Measurements from ENCODE around the gene PKIB. TPM values are rescaled to one million over a fixed set of nuclear protein-coding genes. Genes with fewer than 3 reads are reported as not detected.

PKIB gene
- polyA plus RNA-seq, 6 donors from 2014 or later = 0.53 to 0.68 TPM; not detected in 4

DNA sequence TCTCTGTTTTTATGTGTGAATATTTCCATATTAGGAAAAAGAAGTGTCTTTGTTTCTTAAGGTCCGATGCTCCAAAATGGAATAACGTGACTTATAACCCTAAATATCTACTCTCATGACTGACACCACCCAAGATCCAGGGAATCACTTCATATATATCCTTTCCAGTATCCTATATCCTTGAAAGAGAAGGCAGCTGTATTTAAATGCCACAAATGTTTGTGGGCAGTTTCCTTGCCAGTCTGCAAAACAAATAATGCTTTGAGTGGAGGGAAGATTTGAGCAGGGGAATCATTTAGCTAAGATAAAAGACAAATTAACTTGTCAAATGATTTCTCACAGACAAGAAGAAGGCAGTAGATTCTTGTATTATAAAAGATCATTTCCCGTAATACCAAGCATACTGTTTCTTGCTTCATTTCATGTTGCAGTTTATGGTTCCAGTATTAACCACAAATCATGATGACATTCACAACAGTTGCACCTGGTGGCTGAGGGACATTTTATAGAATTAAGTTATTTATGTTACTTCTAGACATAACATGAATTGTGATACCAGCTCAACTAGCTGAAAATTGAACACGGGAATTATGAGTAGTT lies 139.3 kb downstream of the PKIB start:
- H3K4me3 Mint-ChIP-seq = no peak overlapping the region
- H3K27me3 Mint-ChIP-seq = no peaks in the 10 kb centered on the region
- ATAC-seq (ENCODE audit: low read depth in 2 of 2) (no peak), DNase-seq (no peak)
- H3K27ac Mint-ChIP-seq = no peak overlapping the region
- H3K9me3 Mint-ChIP-seq = peaks cover 0 to 27% (median 6%) of the 10 kb centered on the region in 7 donors
- H3K4me1 Mint-ChIP-seq = peaks cover 4 to 22% (median 20%) of the 10 kb centered on the region in 3 donors
- no peaks in the 10 kb centered on the region for H3K36me3 Mint-ChIP-seq

DNA sequence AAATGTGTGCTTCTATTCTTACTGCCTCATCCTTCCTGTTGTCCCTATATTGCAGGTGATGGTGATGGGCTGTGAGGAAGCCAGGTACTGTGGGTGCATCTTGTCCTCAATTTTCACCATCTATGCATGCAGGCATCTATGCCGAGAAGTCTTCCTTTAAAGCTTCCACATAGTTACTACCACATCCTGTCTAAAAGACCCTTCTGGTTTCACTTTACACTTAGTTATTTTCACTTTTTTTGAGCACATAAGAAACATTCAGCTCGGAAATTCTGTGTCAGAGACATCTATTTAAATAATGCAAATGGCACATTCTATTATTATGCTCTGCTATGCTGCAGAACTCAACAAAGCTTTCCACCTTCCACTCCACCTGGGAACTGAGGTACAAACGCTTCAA lies 141.1 kb downstream of the PKIB start:
- ATAC-seq (ENCODE audit: low read depth in 2 of 2) (no peak), DNase-seq (no peak)
- H3K4me3 Mint-ChIP-seq = peak overlapping the region in 3 of 8 donors; percentile 23 to 64 (median 35)
- no peaks in the 10 kb centered on the region for H3K36me3 Mint-ChIP-seq
- H3K9me3 Mint-ChIP-seq = peaks cover 0 to 27% (median 6%) of the 10 kb centered on the region in 7 donors
- H3K27me3 Mint-ChIP-seq = no peaks in the 10 kb centered on the region
- H3K4me1 Mint-ChIP-seq = peaks cover 4 to 22% (median 20%) of the 10 kb centered on the region in 3 donors
- no peak overlapping the region for H3K27ac Mint-ChIP-seq

DNA sequence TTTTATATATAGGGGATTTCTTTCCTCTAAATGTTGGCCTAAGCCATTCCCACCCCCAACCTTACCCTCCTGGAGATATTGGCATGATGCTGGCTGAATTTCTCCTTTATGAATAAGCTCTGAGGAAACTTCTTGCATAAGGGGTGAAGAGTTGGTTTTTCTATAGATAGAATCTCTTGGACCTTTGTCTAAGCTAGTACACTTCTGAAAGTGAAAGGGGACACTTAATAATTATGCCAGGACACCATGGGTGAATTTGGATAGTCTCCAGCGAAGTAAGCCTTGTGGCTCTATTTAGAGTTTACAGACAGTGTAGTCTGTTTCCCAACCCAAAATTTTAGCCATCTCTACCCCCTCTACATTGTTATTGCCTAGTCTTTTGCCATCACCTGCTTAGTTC lies 142.3 kb downstream of the PKIB start:
- Mint-ChIP-seq H3K4me3 (no peak overlapping the region), H3K9me3 (peaks cover 0 to 23% (median 6%) of the 10 kb centered on the region in 7 donors), H3K4me1 (peaks cover 4 to 17% (median 17%) of the 10 kb centered on the region in 3 donors), H3K27me3 (no peaks in the 10 kb centered on the region), H3K27ac (peak overlapping the region in 1 of 6 donors; percentile 23), H3K36me3 (no peaks in the 10 kb centered on the region)
- ATAC-seq (ENCODE audit: low read depth in 2 of 2) = no peak
- no peak for DNase-seq

DNA sequence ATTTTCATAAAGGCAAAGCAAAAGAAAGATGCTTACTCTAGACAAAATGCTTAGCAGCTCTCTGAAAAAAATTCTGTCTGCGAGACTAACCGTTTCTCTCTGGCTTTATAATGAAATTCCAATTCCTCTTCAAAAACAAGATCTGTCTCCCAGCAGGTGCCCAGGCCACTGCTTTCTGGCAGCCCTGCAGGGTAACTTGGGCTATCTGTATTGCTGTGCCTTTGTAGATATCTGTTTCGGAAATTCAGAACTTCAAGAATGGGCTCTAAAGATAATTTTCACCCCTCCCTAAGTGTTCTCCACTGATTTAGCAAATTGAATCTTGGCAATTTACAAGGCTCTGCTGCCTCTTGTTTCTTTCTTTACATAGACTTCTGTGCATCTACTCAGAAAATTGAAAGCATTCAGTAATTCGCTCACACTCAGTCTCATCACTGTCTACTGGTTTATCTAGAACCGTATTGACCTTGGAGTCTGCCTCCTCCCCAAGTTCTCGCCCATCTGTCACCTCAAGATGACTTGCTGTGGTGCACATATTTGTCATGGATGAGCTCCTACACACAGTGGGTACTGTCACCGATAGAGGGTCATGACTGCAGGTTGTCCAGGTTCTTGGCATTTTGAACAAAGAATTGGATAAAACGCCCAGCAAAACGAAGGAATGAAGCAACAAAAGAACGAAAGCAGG lies 142.9 kb downstream of the PKIB start:
- ATAC-seq (ENCODE audit: low read depth in 2 of 2) (no peak), DNase-seq (no peak)
- Mint-ChIP-seq H3K4me1 (peaks cover 4 to 14% (median 10%) of the 10 kb centered on the region in 3 donors), H3K27ac (peak overlapping the region in 1 of 6 donors; percentile 43), H3K27me3 (no peaks in the 10 kb centered on the region), H3K36me3 (no peaks in the 10 kb centered on the region), H3K4me3 (no peak overlapping the region), H3K9me3 (peaks cover 0 to 16% (median 4%) of the 10 kb centered on the region in 7 donors)

DNA sequence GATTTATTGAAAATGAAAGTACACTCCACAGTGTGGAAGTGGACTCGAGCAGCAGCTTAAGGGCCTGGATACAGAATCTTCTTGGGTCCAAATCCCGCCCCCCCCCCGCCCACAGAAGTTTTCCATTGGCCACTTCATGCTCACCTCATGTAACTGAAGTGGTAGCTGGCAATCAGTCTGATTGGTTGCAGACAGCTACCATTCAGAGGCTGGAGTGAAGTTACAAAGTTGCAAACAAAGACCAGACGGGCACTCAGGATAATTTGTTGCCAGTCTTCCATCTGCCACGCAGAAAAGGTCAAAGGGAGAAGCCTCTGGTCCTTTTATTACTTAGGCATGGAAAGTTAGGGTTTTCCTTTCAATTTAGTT lies 143.5 kb downstream of the PKIB start:
- Mint-ChIP-seq H3K36me3 (no peaks in the 10 kb centered on the region), H3K9me3 (peaks cover 0 to 10% (median 2%) of the 10 kb centered on the region in 7 donors), H3K27ac (no peak overlapping the region), H3K4me3 (no peak overlapping the region), H3K27me3 (no peaks in the 10 kb centered on the region), H3K4me1 (peaks cover 4 to 14% (median 9%) of the 10 kb centered on the region in 3 donors)
- no peak for DNase-seq
- ATAC-seq (ENCODE audit: low read depth in 2 of 2) = no peak

DNA sequence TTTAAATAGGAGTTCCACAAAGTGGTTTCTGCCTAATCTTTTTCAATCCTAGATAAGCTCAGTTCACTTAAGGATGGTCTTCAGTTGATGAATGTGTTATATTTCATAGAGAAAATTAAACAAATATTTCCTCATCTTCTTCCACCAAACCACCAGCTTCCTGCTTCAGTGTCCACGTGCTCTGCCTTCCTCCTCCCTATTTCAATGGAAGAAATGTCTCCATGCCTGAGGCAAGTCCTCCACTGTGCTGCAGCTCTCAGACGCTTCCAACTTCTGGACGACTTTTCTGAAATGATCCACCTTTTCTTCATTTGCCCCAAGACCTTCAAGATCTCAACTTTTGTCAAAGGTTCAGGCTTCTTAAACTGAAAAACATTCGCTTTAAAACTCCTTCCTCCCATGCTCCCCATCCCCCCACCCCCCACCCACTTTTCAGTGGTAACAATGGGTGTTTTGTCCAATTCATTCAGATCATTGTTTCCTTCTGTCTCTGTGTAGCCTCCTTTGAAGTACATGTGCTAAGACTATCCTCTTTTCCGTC lies 144.1 kb downstream of the PKIB start:
- H3K27me3 Mint-ChIP-seq = no peaks in the 10 kb centered on the region
- peaks cover 4 to 14% (median 9%) of the 10 kb centered on the region in 3 donors for H3K4me1 Mint-ChIP-seq
- ATAC-seq (ENCODE audit: low read depth in 2 of 2) (no peak), DNase-seq (no peak)
- H3K4me3 Mint-ChIP-seq = no peak overlapping the region
- H3K27ac Mint-ChIP-seq = no peak overlapping the region
- H3K9me3 Mint-ChIP-seq = peaks cover 0 to 5% (median 0%) of the 10 kb centered on the region in 7 donors
- H3K36me3 Mint-ChIP-seq = no peaks in the 10 kb centered on the region

DNA sequence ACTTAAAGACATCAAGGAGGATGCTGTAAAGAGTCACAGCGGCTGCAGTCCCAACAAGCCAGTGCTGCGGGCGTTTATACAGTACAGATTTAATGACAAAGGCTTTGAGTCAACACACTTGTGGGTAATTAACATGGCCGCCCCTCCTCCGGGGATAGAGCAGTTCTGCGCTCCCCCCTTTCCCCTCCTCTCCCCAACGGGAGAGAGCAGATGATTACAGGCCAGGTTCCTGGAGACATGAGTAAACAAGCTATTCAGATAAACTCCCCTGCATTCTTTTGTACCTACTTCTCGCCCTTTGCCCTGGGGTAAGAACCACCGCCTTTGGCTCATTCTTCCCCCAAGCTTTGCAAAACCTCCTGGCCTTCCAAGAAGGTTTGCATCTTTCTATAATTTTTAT lies 145.7 kb downstream of the PKIB start:
- H3K27me3 Mint-ChIP-seq = no peaks in the 10 kb centered on the region
- H3K27ac Mint-ChIP-seq = no peak overlapping the region
- DNase-seq = no peak
- ATAC-seq (ENCODE audit: low read depth in 2 of 2) = no peak
- H3K9me3 Mint-ChIP-seq = peaks cover 0 to 4% (median 0%) of the 10 kb centered on the region in 7 donors
- peaks cover 4 to 14% (median 9%) of the 10 kb centered on the region in 3 donors for H3K4me1 Mint-ChIP-seq
- H3K4me3 Mint-ChIP-seq = no peak overlapping the region
- no peaks in the 10 kb centered on the region for H3K36me3 Mint-ChIP-seq

DNA sequence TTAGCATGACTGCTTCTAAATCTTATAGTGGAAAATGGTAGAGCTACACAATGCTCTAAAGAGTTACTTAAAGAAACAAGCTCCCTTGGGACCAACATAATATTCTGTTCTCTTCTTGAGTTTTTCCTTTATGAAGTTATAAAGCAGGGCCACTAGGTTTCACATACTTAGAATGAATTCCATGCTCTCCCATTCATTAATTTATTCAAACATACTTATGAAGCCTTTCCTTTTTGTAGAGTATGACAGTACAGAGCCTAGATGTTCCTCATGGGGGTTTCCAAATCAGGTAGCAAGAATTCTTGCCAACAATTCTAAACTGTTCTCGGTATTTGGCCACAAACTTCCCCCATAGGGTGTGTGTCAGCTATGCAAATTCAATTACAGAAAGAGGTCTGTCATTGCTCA lies 148.7 kb downstream of the PKIB start:
- no peaks in the 10 kb centered on the region for H3K27me3 Mint-ChIP-seq
- H3K9me3 Mint-ChIP-seq = peaks cover 0 to 4% (median 3%) of the 10 kb centered on the region in 7 donors
- H3K4me1 Mint-ChIP-seq = no peaks in the 10 kb centered on the region
- ATAC-seq (ENCODE audit: low read depth in 2 of 2) (peak; percentile 51 to 58), DNase-seq (no peak)
- H3K27ac Mint-ChIP-seq = no peak overlapping the region
- H3K4me3 Mint-ChIP-seq = no peak overlapping the region
- no peaks in the 10 kb centered on the region for H3K36me3 Mint-ChIP-seq

DNA sequence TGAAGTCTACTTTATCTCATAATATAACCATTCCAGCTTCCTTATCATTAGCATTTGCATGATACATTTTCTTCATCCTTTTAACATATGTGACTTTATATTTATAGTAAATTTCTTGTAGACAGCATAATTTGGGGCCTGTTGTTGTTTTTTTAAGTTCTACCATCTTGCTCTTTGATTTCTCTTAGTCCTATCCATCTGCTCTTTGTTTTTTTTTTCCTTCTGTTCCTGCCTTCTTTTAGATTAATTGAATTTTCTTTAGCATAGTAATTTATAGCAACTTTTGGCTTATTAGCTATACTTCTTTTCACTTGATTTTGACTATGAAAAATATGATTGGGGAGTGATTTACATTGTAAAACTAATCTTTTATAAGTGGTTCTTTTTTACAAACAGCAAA lies 150.1 kb downstream of the PKIB start:
- no peaks in the 10 kb centered on the region for H3K36me3 Mint-ChIP-seq
- no peak overlapping the region for H3K4me3 Mint-ChIP-seq
- ATAC-seq (ENCODE audit: low read depth in 2 of 2) = no peak
- no peak for DNase-seq
- H3K9me3 Mint-ChIP-seq = peaks cover 0 to 4% (median 3%) of the 10 kb centered on the region in 7 donors
- H3K4me1 Mint-ChIP-seq = no peaks in the 10 kb centered on the region
- no peak overlapping the region for H3K27ac Mint-ChIP-seq
- no peaks in the 10 kb centered on the region for H3K27me3 Mint-ChIP-seq

DNA sequence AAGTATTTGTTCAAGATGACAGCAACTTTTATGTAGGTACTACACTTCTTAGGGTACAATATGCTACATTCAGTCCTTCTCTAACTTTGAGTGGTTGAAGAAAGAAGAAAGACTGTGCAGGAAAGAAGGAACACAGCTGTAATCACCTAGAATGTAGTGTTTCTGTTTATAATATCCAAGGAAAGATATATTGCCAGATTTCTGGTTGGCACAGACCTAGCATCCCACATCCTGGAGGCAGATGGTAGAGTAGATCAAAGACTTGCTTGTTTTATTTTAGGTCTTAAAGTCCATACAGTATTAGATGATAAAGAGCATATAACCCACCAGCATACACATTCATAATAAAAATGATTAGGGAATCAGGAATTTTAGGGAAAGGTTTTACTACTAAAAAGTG lies 156.1 kb downstream of the PKIB start:
- no peaks in the 10 kb centered on the region for H3K36me3 Mint-ChIP-seq
- peaks cover 0 to 5% (median 0%) of the 10 kb centered on the region in 3 donors for H3K4me1 Mint-ChIP-seq
- no peak overlapping the region for H3K4me3 Mint-ChIP-seq
- H3K27ac Mint-ChIP-seq = no peak overlapping the region
- ATAC-seq (ENCODE audit: low read depth in 2 of 2) (no peak), DNase-seq (no peak)
- peaks cover 0 to 3% (median 3%) of the 10 kb centered on the region in 7 donors for H3K9me3 Mint-ChIP-seq
- peaks cover 0 to 7% (median 0%) of the 10 kb centered on the region in 3 donors for H3K27me3 Mint-ChIP-seq

DNA sequence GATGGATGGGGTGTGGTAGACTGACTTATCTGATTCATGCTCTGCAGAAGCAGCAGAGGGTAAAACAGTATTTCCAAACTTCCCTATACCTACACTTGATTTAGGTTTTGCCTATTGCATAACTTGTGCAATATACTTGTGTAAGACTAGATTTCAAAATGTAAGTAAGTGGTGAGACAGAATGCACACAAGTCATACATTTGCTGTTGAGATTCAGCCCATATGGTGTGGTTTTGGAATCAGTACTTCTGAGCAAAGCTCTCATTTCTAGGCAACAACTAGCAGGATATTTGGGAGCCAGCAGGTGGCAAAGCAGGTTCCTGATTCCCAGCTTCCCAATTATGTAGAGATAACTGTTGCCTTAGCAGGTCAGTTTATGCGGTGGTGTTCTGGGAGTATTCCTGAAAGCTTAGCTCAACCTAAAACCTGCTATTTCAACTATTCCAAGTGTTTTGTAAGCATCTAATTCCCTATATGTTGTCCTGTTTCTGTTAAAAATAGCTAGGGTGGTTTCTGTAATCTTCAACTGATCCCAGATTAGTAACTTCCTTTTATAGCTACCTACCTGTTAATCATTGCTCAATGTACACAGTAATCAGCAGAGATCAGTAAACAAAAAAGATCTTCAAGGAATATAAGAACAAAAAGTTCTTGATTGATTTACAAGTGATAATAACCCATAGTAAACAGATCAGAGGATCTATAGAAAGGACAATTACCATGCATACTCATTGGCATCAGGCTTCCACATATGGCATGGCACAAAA lies 160.8 kb downstream of the PKIB start:
- peaks cover 0 to 5% (median 0%) of the 10 kb centered on the region in 3 donors for H3K4me1 Mint-ChIP-seq
- peaks cover 0 to 5% (median 4%) of the 10 kb centered on the region in 3 donors for H3K27me3 Mint-ChIP-seq
- H3K36me3 Mint-ChIP-seq = no peaks in the 10 kb centered on the region
- H3K9me3 Mint-ChIP-seq = peaks cover 0 to 8% (median 3%) of the 10 kb centered on the region in 7 donors
- H3K4me3 Mint-ChIP-seq = no peak overlapping the region
- no peak for DNase-seq
- no peak for ATAC-seq (ENCODE audit: low read depth in 2 of 2)
- no peak overlapping the region for H3K27ac Mint-ChIP-seq

DNA sequence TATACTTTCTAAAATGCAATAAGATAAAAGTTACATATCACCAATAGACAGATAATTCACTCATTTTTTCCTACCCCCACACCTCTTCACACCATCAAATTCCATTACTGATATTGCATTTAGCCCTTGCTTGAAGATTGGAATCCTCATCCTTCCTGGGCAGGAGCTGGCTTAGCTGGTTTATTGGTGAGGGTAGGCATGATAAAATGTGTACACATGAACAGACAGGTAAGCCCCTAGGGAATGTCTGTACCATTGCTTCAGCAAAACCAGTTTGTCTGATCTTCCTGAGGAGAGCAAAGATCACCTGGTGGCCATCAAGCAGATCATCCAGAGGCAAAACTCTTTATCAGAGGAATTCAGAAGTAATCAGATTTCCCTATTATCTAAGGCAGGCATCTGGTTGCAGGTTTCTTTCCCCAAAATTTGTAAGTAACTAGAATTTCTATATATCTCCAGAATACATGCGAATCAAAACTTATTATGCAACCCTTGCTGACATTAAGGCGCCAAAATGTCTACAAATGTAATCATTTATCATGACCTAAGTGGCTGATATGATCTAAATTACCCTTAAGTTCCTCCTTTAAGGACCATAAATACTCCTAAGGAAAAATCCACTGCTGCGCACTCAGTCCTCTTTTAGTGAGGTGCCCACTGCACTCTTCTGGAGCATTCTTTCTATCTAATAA lies 162.7 kb downstream of the PKIB start:
- no peak overlapping the region for H3K27ac Mint-ChIP-seq

More for the DNA sequence above, 162.7 kb downstream of the PKIB start:
- peaks cover 0 to 5% (median 0%) of the 10 kb centered on the region in 3 donors for H3K27me3 Mint-ChIP-seq
- no peak overlapping the region for H3K4me3 Mint-ChIP-seq
- DNase-seq (no peak), ATAC-seq (ENCODE audit: low read depth in 2 of 2) (no peak)
- H3K36me3 Mint-ChIP-seq = no peaks in the 10 kb centered on the region
- peaks cover 0 to 13% (median 0%) of the 10 kb centered on the region in 7 donors for H3K9me3 Mint-ChIP-seq
- no peaks in the 10 kb centered on the region for H3K4me1 Mint-ChIP-seq

Data from naive B cell (primary cell).